22Rv1 (cell line): ENCODE data around the gene WHRN.

Experiments
- ZFX ChIP-seq: fragments of 450-650 bp; IDR thresholded peaks from 2 replicates; pipeline ENCODE4 v1.6.1; 2017; ENCODE audit warnings: antibody characterized with exemption, borderline replicate concordance
- TF ChIP-seq, protein P1 (sequence below): fragments of 450-650 bp; IDR thresholded peaks from 2 replicates; pipeline ENCODE4 v1.5.1; 2017; ENCODE audit warnings: mild to moderate bottlenecking

DNA sequence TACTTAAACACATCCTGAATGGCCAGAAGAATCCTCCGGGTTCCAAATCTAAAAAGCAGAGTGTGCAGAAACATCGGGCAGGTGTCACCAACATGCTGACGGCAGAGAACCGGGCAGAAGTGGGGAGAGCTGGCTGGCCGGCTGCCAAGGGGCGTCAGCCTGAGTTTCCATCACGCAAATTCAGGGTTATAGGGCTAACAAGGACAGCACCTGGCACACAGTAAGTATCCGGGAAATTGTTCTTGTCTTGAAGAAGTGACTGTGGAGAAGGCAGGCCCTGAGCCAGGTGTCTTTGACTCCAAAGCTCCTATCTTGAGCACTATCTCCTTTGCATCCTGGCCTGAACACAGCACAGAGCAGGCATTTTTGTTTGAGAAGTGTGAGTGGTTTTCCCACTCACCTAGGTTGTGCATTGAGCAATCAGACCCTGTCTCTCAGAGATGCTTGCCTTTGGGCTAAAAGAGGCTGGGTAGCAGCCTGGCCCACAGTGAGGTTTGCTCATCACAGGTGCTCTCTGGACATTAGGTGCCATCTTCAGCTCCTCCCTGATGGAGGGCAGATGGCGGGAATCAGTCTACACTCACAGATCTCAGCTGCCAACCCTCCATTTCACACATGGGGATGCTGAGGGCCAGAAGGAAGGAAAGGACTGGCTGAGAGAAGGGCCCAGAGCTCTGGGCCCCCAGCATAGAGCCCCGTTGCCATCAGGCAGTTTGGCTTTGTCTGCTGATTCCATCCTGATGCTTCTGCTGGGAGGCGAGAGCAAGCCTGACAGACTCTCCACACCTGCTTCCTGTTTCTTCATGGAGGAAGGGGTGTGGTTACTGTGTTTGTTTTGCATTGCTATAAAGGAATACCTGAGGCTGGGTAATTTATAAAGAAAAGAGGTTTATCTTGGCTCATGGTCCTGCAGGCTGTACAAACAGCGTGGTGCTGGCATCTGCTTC is 52.8 kb downstream of the WHRN start:
- TF ChIP-seq, protein P1, sequence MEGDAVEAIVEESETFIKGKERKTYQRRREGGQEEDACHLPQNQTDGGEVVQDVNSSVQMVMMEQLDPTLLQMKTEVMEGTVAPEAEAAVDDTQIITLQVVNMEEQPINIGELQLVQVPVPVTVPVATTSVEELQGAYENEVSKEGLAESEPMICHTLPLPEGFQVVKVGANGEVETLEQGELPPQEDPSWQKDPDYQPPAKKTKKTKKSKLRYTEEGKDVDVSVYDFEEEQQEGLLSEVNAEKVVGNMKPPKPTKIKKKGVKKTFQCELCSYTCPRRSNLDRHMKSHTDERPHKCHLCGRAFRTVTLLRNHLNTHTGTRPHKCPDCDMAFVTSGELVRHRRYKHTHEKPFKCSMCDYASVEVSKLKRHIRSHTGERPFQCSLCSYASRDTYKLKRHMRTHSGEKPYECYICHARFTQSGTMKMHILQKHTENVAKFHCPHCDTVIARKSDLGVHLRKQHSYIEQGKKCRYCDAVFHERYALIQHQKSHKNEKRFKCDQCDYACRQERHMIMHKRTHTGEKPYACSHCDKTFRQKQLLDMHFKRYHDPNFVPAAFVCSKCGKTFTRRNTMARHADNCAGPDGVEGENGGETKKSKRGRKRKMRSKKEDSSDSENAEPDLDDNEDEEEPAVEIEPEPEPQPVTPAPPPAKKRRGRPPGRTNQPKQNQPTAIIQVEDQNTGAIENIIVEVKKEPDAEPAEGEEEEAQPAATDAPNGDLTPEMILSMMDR = no peak
- TF ChIP-seq ZFX = no peak
